ENCODE results near the gene CADM2. TPM values are rescaled to one million over a fixed set of nuclear protein-coding genes. Genes with fewer than 3 reads are reported as not detected.

The CADM2 gene
- total and polyA plus RNA-seq, 2 experiments from 2014 or later = 13.3 to 47.5 TPM

DNA sequence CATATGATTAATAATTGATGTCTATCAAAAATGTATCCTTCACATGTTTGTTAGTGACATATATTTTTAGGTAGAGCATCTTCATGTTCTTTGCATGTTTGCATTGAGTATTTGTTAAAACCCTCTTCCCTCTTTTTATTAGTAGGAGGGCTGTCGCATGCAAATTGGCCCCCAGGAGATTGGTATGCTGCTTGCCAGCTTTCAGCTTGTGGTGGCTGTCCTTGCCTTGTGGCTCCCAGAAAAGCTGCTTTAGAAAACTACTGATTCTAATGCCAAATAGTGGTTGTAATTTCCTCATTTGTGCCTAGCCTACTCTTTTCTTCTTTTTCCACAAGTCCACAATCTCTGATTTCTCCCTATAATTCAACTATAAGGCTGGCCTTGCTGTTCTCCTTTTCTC lies 1145.4 kb downstream of the CADM2 start (continued):
- TF ChIP-seq ETS1 (IDR thresholded peaks at IDR 0.05) = no peak

DNA sequence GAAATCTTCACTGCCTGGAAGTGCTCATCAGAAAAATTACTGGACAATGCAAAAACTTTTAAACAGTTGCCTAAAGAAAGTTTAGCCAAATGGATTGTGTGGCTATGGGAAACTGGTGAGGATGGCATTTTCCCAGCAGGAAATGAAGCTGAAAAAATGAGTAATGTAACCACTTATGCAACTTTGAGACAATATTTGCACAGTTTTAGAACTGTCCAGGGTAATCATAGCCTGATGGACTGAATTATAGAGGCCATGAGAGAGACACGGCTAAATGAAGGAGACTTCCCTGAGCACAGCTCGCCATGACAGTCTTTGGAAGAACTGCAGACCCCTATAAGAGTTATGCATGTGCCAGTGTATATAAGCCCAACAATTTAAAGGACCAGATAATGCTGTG lies 1150.6 kb downstream of the CADM2 start:
- H3K9me3 Mint-ChIP-seq = peaks cover 14% of the 10 kb centered on the region
- H3K36me3 Mint-ChIP-seq (ENCODE audit: low read depth) = peaks cover 7% of the 10 kb centered on the region; the same call in 2 of the 3 replicates

More for the DNA sequence above, 1150.6 kb downstream of the CADM2 start:
- Histone ChIP-seq H3K4me1 (ENCODE audit: insufficient read depth) (peaks cover 5% of the 10 kb centered on the region; the same call in 1 of the 2 replicates), H3K9me2 (ENCODE audit: insufficient read depth) (peaks cover 18% of the 10 kb centered on the region; the same call in 1 of the 2 replicates), H3K4me2 (no peak overlapping the region), H3K27ac (ENCODE audit: low read depth) (no peak overlapping the region), H4K20me1 (replicated peaks; ENCODE audit: insufficient read depth) (no peaks in the 10 kb centered on the region), H3K36me3 (ENCODE audit: insufficient read depth) (no peaks in the 10 kb centered on the region), H3K4me3 (no peak overlapping the region), H3F3A (replicated peaks; ENCODE audit: low read depth) (no peaks in the 10 kb centered on the region), H3K79me2 (replicated peaks; ENCODE audit: insufficient read depth) (no peaks in the 10 kb centered on the region), H3K27me3 (ENCODE audit: insufficient read depth) (no peaks in the 10 kb centered on the region), H2AFZ (no peak overlapping the region)
- ATAC-seq (no peak), DNase-seq (ENCODE audit: low spot score) (no peak)
- TF ChIP-seq ETS1 (IDR thresholded peaks at IDR 0.05) (no peak), JUNB (IDR thresholded peaks at IDR 0.05; ENCODE audit: unreplicated experiment) (no peak)
- no peak overlapping the region for H3K27ac Mint-ChIP-seq
- no peak overlapping the region for H3K4me3 Mint-ChIP-seq
- H3K4me1 Mint-ChIP-seq = peaks cover 19% of the 10 kb centered on the region
- no peaks in the 10 kb centered on the region for H3K27me3 Mint-ChIP-seq (ENCODE audit: insufficient read depth, low read depth, poor library complexity)

Small RNA genes within 50 kb of the gene (microRNA-seq; reads per million reads assigned to microRNA genes)
- gene MIR5688 = not detected

Small RNA genes within 50 kb of the gene (small RNA-seq; reads per million reads assigned to genes)
- gene MIR5688 (ENCODE audit: low replicate concordance) = not detected
